ENCODE results near the gene PKP4.

DNA sequence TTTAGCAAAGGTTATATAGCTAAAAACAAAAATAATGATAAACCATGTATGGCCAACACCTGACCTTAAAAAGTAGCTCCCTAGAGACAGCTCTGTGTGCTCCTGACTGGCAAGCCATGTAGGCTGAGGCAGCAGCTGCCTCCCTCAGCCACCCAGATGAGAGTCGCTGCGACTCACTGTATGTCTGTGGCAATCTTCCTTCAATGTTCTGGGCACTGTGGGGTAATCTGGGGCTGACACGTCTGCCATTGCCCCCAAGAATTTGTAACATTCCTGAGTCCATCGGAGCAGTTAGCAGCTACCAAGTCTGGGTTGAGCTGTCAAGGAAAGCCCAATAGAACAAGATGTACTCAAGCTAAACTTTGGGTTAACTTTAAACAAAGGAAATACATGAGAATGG is 232.0 kb downstream of the PKP4 start:
- no peak for TF ChIP-seq POLR2A (IDR thresholded peaks at IDR 0.05; ENCODE audit: low read depth, low read length)
- TF ChIP-seq POLR2AphosphoS5 (IDR thresholded peaks at IDR 0.05; ENCODE audit: low read depth, low read length), result no peak
- TF ChIP-seq TAF1 (IDR thresholded peaks at IDR 0.05; ENCODE audit: low read depth, low read length), result no peak

Data from GM12891 (cell line).